Caki2 (cell line): ENCODE measurements around the gene EMD. TPM values are rescaled to one million over a fixed set of nuclear protein-coding genes. Genes with fewer than 3 reads are reported as not detected.
"Not testable (repeated sequence)": the region's sequence is repeated elsewhere in the genome, so short reads cannot be mapped to it uniquely, and the experiment has no call there.

Experiments
- DNase-seq: peaks from one replicate; pipeline ENCODE4 v3.0.0-alpha.2; 2015; ENCODE audit warnings: low read depth
- in situ Hi-C: cut with HindIII; loops from 2 replicates; pipeline ENCODE4 v1.10.0; 2016; ENCODE audit warnings: low sequenced_read_pairs, low pct_unique_long_range_greater_than_20kb, mixed read lengths
- total RNA-seq: library from RNA; depleted of rRNA; stranded (reverse); fragments of >200 nt; shearing (Covaris generic); gene quantifications from 2 replicates; pipeline ENCODE4 v1.2.3, GENCODE V29; 2014; ENCODE audit warnings: low replicate concordance

EMD gene
- total RNA-seq, 1 experiment from 2014 or later = 48.7 TPM

- no peak for DNase-seq
- in situ Hi-C loops = no loop called here
Measured at GRCh38 chrX:154382483-154383069, 3.5 kb downstream of the EMD start.

GRCh38 chrX:154383359-154384283 lies 4.5 kb downstream of the EMD start:
- no peak for DNase-seq
- in situ Hi-C loops = no loop called here

- DNase-seq = no peak
- in situ Hi-C loops = no loop called here
Measured at GRCh38 chrX:154384284-154384892, 5.3 kb downstream of the EMD start.

GRCh38 chrX:154388094-154388493 lies 9.0 kb downstream of the EMD start:
- in situ Hi-C loops = not testable (repeated sequence)

GRCh38 chrX:154388649-154389048 lies 9.6 kb downstream of the EMD start:
- in situ Hi-C loops, DNase-seq: not testable (repeated sequence)

More at GRCh38 chrX:154388094-154388493, 9.0 kb downstream of the EMD start:
- DNase-seq = not testable (repeated sequence)

GRCh38 chrX:154389812-154390747 lies 11.0 kb downstream of the EMD start:
- in situ Hi-C loops, DNase-seq: not testable (repeated sequence)

DNA sequence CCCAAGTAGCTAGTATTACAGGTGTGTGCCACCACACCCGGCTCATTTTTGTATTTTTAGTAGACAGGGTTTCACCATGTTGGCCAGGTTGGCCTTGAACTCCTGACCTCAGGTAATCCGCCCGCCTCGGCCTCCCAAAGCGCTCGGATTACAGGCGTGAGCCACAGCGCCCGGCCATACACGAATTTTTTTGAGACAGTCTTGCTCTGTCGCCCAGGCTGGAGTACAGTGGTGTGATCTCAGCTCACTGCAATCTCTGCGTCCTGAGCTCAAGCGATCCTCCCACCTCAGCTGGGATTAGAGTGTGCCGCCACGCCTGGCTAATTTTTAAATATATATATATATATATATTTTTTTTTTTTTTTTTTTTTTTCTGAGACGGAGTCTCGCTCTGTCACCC lies 17.3 kb downstream of the EMD start:
- in situ Hi-C loops, DNase-seq: not testable (repeated sequence)

DNA sequence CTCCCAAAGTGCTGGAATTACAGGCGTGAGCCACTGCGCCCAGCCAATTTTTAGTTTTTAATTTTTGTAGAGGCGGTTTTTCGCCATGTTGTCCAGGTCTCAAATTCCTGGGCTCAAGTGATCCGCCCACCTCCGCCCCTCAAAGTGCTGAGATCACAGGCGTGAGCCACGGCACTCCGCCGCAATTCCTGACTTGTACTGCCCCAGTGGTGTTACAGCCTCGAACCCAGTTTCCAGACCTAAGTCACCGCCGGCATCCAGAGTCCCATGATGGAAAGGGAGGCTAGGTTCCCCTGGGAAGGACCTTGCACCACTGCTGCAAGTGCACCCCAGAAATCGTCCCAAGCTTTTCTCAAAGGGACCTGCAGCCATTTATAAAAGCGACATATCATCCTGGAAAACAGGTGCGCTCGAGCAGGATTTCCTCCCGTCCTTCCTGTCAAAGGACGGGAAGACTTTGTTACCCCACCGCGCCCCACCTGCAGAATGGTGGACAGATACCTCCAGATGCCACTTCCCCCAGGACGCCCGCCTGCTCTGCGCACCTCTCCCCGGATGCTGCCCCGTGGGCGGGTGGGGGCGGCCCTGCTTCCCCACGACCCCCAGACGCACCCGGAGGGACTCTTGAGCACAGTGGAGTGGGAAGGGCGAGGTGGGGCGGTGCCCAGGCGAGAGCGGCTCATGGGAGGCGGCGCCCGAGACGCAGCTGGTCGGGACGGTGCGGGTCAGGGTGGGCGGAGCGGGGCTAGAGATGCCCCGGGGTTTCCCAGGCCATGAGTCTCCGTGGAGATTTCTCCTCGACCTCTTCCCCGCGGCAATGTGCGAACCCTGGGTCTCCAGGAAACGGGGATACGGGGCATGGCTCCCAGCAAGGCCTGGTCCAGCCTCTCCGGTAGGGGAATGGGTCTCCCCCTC lies 18.1 kb downstream of the EMD start:
- in situ Hi-C loops = no loop called here
- peak; percentile 74 for DNase-seq

GRCh38 chrX:154397888-154398667 lies 19.0 kb downstream of the EMD start, which contains the start of gene RPL10:
Gene RPL10 (plus strand): TSS chrX:154398377. CDS start chrX:154398520, 143 bp downstream.
- in situ Hi-C loops = no loop called here
- peak; percentile 89 for DNase-seq

- in situ Hi-C loops = no loop called here
- DNase-seq = peak; percentile 77
Measured at GRCh38 chrX:154398668-154399526, 19.8 kb downstream of the EMD start.

DNA sequence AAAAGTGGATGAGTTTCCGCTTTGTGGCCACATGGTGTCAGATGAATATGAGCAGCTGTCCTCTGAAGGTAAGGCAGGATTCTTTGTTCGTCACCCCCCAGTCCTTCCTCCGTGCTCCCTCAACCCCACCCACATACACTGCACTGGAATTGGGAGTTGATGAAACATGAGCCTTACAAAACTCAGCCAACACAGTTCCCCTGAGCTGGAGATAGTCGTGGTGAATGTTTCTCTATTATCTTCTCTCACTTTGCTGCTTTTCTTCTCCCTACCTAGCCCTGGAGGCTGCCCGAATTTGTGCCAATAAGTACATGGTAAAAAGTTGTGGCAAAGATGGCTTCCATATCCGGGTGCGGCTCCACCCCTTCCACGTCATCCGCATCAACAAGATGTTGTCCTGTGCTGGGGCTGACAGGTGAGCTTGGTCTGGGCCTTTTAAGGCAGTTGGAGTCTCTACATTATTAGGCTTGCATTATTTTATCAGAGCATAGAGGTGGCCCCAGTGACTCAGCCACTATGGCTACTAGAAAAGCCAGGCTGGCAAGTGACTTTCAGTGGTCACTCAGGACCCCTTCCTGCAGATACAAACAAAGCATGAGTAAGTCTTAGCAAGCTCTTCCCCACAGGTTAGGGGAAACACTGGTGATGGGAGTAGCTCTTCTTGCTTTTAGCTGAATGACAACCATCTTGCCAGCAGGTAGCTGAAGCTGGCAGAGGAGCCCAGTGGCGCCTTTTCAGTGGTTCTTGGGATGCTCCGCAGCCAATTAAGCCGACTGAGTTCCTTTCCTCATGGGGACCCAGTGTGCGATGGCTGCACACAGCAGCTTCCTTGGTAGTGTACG lies 20.7 kb downstream of the EMD start:
- in situ Hi-C loops = no loop called here
- no peak for DNase-seq

- DNase-seq, in situ Hi-C loops: not testable (repeated sequence)
Measured at GRCh38 chrX:154400369-154400817, 21.3 kb downstream of the EMD start.

DNA sequence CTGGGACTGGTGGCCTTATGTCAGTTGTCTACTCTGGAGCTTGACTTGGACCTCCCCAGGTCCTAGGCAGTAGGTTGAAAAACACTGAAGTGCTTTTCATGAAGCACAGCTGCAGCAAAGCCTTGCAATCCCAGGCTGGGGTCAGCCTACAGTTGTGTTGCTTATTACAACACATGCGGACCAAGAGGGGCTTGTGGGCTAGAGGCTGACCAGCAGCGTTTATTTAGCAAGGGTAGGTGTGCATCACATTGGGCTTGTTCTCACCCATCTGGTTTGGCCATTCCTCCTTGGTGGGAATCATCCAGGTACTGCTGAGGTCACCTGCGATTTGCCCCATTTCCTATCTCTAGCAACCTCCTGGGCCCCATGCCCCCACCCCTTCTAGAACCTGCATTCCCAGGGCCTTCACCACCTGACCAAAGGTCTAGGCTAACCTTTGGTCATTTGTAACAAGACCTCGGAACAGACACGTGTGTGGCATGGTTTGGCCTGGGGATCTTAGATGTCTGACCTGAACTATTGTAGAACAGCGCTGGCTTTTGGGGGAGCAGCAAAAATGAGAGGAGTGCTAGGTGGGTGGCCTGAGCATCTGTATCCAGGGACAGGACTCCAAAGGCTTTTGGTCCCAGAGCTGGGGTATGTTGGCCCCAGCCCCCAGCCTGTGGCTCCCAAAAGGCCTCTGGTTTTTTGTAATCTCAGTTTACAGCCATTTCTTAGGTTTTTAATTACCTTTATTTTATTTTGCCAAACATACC lies 22.1 kb downstream of the EMD start:
- DNase-seq = no peak
- in situ Hi-C loops = no loop called here
